ENCODE measurements around the gene TPH1. TPM values are rescaled to one million over a fixed set of nuclear protein-coding genes. Genes with fewer than 3 reads are reported as not detected.

Gene TPH1
- total and polyA plus RNA-seq, 2 of the 8 experiments (the other 6 are each of a cell fraction or from before 2014, with no cell fraction given) = 0.09 to 0.22 TPM

- FAIRE-seq = no peak
- Histone ChIP-seq H3K36me3 (ENCODE audit: control insufficient read depth in 2 of 4, insufficient read depth in 4 of 4, low read length in 3 of 4) (no peaks in the 10 kb centered on the region), H4K5ac (ENCODE audit: insufficient read length, low read depth, low read length) (no peak overlapping the region), H3K9me3 (ENCODE audit: insufficient read depth in 2 of 2, low read depth in 1 of 2, low read length in 1 of 2) (no peaks in the 10 kb centered on the region), H3K79me1 (ENCODE audit: low read depth, low read length) (no peaks in the 10 kb centered on the region), H3K27ac (ENCODE audit: low read depth, low read length) (no peak overlapping the region), H2AK5ac (ENCODE audit: low read depth, low read length) (no peak overlapping the region), H4K8ac (ENCODE audit: extremely low read depth, insufficient read depth, low read length) (no peak overlapping the region), H3K4ac (replicated peaks; ENCODE audit: insufficient read length, low read depth, low read length) (no peak overlapping the region), H4K20me1 (replicated peaks in 1 of 2; ENCODE audit: control insufficient read depth in 1 of 2, insufficient read depth in 2 of 2, low read length in 2 of 2) (no peaks in the 10 kb centered on the region), H3K27me3 (replicated peaks in 1 of 4; ENCODE audit: control insufficient read depth in 3 of 4, extremely low read depth in 1 of 4, insufficient read depth in 3 of 4, low read length in 3 of 4) (no peaks in the 10 kb centered on the region), H2AFZ (ENCODE audit: low read length) (no peak overlapping the region), H3K23me2 (ENCODE audit: low read depth, low read length) (no peaks in the 10 kb centered on the region), H3K4me2 (ENCODE audit: insufficient read depth in 1 of 2, low read depth in 2 of 2, low read length in 2 of 2) (no peak overlapping the region), H3K79me2 (ENCODE audit: control insufficient read depth in 1 of 2, insufficient read depth in 2 of 2, low read length in 2 of 2) (no peaks in the 10 kb centered on the region), H2BK20ac (ENCODE audit: low read length) (no peak overlapping the region), H3K18ac (ENCODE audit: extremely low read depth, low read length) (no peak overlapping the region), H4K91ac (replicated peaks; ENCODE audit: insufficient read length, low read length) (no peak overlapping the region), H2BK120ac (replicated peaks; ENCODE audit: low read depth, low read length) (no peak overlapping the region), H3K4me1 (replicated peaks in 1 of 4; ENCODE audit: control insufficient read depth in 3 of 4, insufficient read depth in 4 of 4, low read length in 3 of 4) (0 out of 7 replicates have a peak, but pooled peaks cover 0 to 3% (median 0%) of the 10 kb centered on the region in 4 experiments), H2BK5ac (ENCODE audit: low read depth, low read length) (no peak overlapping the region), H3K14ac (ENCODE audit: insufficient read length) (no peak overlapping the region), H2BK12ac (ENCODE audit: low read depth, low read length) (no peak overlapping the region), H3K9ac (replicated peaks in 1 of 4; ENCODE audit: extremely low read depth in 1 of 4, low read depth in 3 of 4, low read length in 3 of 4) (no peak overlapping the region), H3K4me3 (ENCODE audit: extremely low read depth in 1 of 4, insufficient read depth in 2 of 4, low read depth in 3 of 4, low read length in 4 of 4) (no peak overlapping the region), H2BK15ac (ENCODE audit: low read length) (no peak overlapping the region), H3K56ac (replicated peaks; ENCODE audit: insufficient read length, low read depth, low read length) (no peak overlapping the region), H3K23ac (ENCODE audit: insufficient read length) (no peak overlapping the region)
- no peak for DNase-seq (ENCODE audit: low read depth in 1 of 2, low spot score in 2 of 2)
- CTCF ChIA-PET (ENCODE audit: partially characterized antibody) = interaction anchor here (0.6 to 1.7 kb wide), 5 partner anchors 9 to 104 kb away, joined by 3 to 5 read pairs (median 3); no protein-coding TSS in a partner anchor
- 88% methylated on average over 5 of the region's 5 CpGs; no CpG with 5 or more reads in 1 of the 2 experiments for WGBS, 2 experiments (ENCODE audit: extremely low coverage in 1 of 2, insufficient coverage in 1 of 2, insufficient read length in 1 of 2, insufficient replicate concordance in 2 of 2, low coverage in 1 of 2, low lambda C conversion rate in 2 of 2, missing lambda C conversion rate in 1 of 2)
- TF ChIP-seq RFX5 (IDR thresholded peaks at IDR 0.05; ENCODE audit: borderline replicate concordance, low read depth, low read length) (no peak), CTBP2 (IDR thresholded peaks at IDR 0.05; ENCODE audit: borderline replicate concordance, insufficient read depth, insufficient read length, low read length) (no peak), JUN (IDR thresholded peaks at IDR 0.05; ENCODE audit: low read depth, low read length) (no peak), NRF1 (IDR thresholded peaks at IDR 0.05; ENCODE audit: low read depth, low read length) (no peak), GABPA (IDR thresholded peaks at IDR 0.05; ENCODE audit: borderline replicate concordance, insufficient read depth, low read length) (no peak), CEBPB (IDR thresholded peaks at IDR 0.05; ENCODE audit: low read depth, low read length) (no peak)
- POLR2A ChIA-PET (ENCODE audit: partially characterized antibody) = no interaction called here
These were observed 17.1 kb upstream of the TPH1 start for GRCh38 chr11:18063125-18063524.
